H9 (cell line): ENCODE data around the gene HMGB1. TPM values are rescaled to one million over a fixed set of nuclear protein-coding genes. Genes with fewer than 3 reads are reported as not detected.

Experiments used
- DNase-seq: peaks from one replicate; pipeline ENCODE4 v3.0.0-alpha.2; 2017
- H2AFZ ChIP-seq: one replicate; pipeline ENCODE4 v1.6.1; 2013; ENCODE audit warnings: mild to moderate bottlenecking, low read length, control low read depth, moderate library complexity
- H2AK5ac ChIP-seq: 2 replicates; pipeline ENCODE4 v1.6.1; 2013; ENCODE audit warnings: low read length, control low read depth, mixed read lengths; ENCODE audit not compliant: insufficient read length
- H2BK120ac ChIP-seq: one replicate; pipeline ENCODE4 v1.6.1; 2013; ENCODE audit warnings: low read depth, mild to moderate bottlenecking, low read length, control low read depth, inconsistent platforms; ENCODE audit not compliant: poor library complexity, severe bottlenecking
- H2BK12ac ChIP-seq: 2 replicates; pipeline ENCODE4 v1.6.1; 2013; ENCODE audit warnings: low read length, control low read depth, mixed read lengths, low read depth; ENCODE audit not compliant: insufficient read length
- H2BK15ac ChIP-seq: 2 replicates; pipeline ENCODE4 v1.6.1; 2013; ENCODE audit warnings: low read depth, low read length, control low read depth
- H2BK20ac ChIP-seq: one replicate; pipeline ENCODE4 v1.6.1; 2013; ENCODE audit warnings: low read depth, mild to moderate bottlenecking, low read length, control low read depth, inconsistent platforms; ENCODE audit not compliant: poor library complexity, severe bottlenecking
- H2BK5ac ChIP-seq: 2 replicates; pipeline ENCODE4 v1.6.1; 2013; ENCODE audit warnings: low read length, control low read depth, mixed read lengths; ENCODE audit not compliant: insufficient read length
- H3K14ac ChIP-seq: 2 replicates; pipeline ENCODE4 v1.6.1; 2013; ENCODE audit warnings: low read length, control low read depth; ENCODE audit not compliant: insufficient read depth
- H3K18ac ChIP-seq: 2 replicates; pipeline ENCODE4 v1.6.1; 2013; ENCODE audit warnings: low read depth, mild to moderate bottlenecking, mixed read lengths, low read length, control low read depth; ENCODE audit not compliant: insufficient read length
- H3K23ac ChIP-seq: 2 replicates; pipeline ENCODE4 v1.6.1; 2013; ENCODE audit warnings: low read length, control low read depth, mixed read lengths, low read depth; ENCODE audit not compliant: insufficient read length
- H3K23me2 ChIP-seq: 2 replicates; pipeline ENCODE4 v1.6.1; 2013; ENCODE audit warnings: low read depth, mild to moderate bottlenecking, mixed read lengths, low read length, control low read depth; ENCODE audit not compliant: insufficient read length, poor library complexity, severe bottlenecking
- H3K27ac ChIP-seq: 2 replicates; pipeline ENCODE4 v1.5.1; 2013; ENCODE audit warnings: low read length, control low read depth, mixed read lengths, low read depth; ENCODE audit not compliant: insufficient read length
- H3K27me3 ChIP-seq: 2 replicates; pipeline ENCODE4 v1.6.1; 2013; ENCODE audit warnings: low read length, control low read depth, inconsistent platforms; ENCODE audit not compliant: insufficient read depth
- H3K4ac ChIP-seq: 2 replicates; pipeline ENCODE4 v1.6.1; 2013; ENCODE audit warnings: low read depth, mild to moderate bottlenecking, control low read depth, inconsistent platforms, low read length, moderate library complexity
- H3K4me1 ChIP-seq: 2 replicates; pipeline ENCODE4 v1.6.1; 2013; ENCODE audit warnings: low read length, control low read depth, inconsistent platforms; ENCODE audit not compliant: insufficient read depth
- H3K4me2 ChIP-seq: 2 replicates; pipeline ENCODE4 v1.6.1; 2013; ENCODE audit warnings: low read length, control low read depth, mixed read lengths; ENCODE audit not compliant: insufficient read length, insufficient read depth
- H3K56ac ChIP-seq: 2 replicates; pipeline ENCODE4 v1.6.1; 2013; ENCODE audit warnings: low read depth, mild to moderate bottlenecking, mixed read lengths, low read length, control low read depth; ENCODE audit not compliant: insufficient read length
- H3K79me1 ChIP-seq: 2 replicates; pipeline ENCODE4 v1.6.1; 2013; ENCODE audit warnings: low read depth, mild to moderate bottlenecking, moderate library complexity, low read length, control low read depth, inconsistent platforms; ENCODE audit not compliant: insufficient read depth, poor library complexity, severe bottlenecking
- H3K79me2 ChIP-seq: 2 replicates; pipeline ENCODE4 v1.6.1; 2013; ENCODE audit warnings: low read length, control low read depth, inconsistent platforms; ENCODE audit not compliant: insufficient read depth
- H3K9ac ChIP-seq: 2 replicates; pipeline ENCODE4 v1.6.1; 2013; ENCODE audit warnings: low read length, control low read depth, mixed read lengths; ENCODE audit not compliant: insufficient read length; ENCODE audit errors: extremely low read depth
- H3K9me3 ChIP-seq: one replicate; pipeline ENCODE4 v1.6.1; 2013; ENCODE audit warnings: low read depth, low read length, inconsistent platforms; ENCODE audit not compliant: control insufficient read depth
- H3T11ph ChIP-seq: one replicate; pipeline ENCODE4 v1.6.1; 2013; ENCODE audit warnings: mild to moderate bottlenecking, low read length, control low read depth, inconsistent platforms
- H4K20me1 ChIP-seq: one replicate; pipeline ENCODE4 v1.6.1; 2013; ENCODE audit not compliant: control insufficient read depth, insufficient read length, insufficient read depth
- H4K5ac ChIP-seq: 2 replicates; pipeline ENCODE4 v1.6.1; 2013; ENCODE audit warnings: low read depth, mild to moderate bottlenecking, mixed read lengths, low read length, control low read depth; ENCODE audit not compliant: insufficient read length
- H4K8ac ChIP-seq: replicated peaks from 2 replicates; pipeline ENCODE4 v1.6.1; 2013; ENCODE audit warnings: low read length, control low read depth, mixed read lengths, low read depth; ENCODE audit not compliant: insufficient read length
- H4K91ac ChIP-seq: 2 replicates; pipeline ENCODE4 v1.6.1; 2013; ENCODE audit warnings: low read depth, mild to moderate bottlenecking, moderate library complexity, mixed read lengths, low read length, control low read depth; ENCODE audit not compliant: insufficient read length
- H3K27ac Mint-ChIP-seq, 3 experiments: 2 replicates in 2 of 3; 3 replicates in 1 of 3; pipeline ENCODE4 v1.8.0; 2020 to 2021; ENCODE audit warnings: mixed read lengths in 3 of 3, mild to moderate bottlenecking in 1 of 3, moderate library complexity in 1 of 3
- H3K27me3 Mint-ChIP-seq: 2 replicates; pipeline ENCODE4 v1.8.0; 2021; ENCODE audit warnings: low read depth, mild to moderate bottlenecking, moderate library complexity, mixed read lengths
- H3K36me3 Mint-ChIP-seq, 3 experiments: 2 replicates in 2 of 3; 3 replicates in 1 of 3; pipeline ENCODE4 v1.8.0; 2020 to 2021; ENCODE audit warnings: low read depth in 3 of 3, mixed read lengths in 3 of 3; ENCODE audit not compliant: insufficient read depth in 1 of 3
- H3K4me1 Mint-ChIP-seq, 2 experiments: 2 replicates each; pipeline ENCODE4 v1.8.0; 2020; ENCODE audit warnings: mixed read lengths in 2 of 2
- H3K4me3 Mint-ChIP-seq, 2 experiments: 2 replicates in 1 of 2; 3 replicates in 1 of 2; pipeline ENCODE4 v1.8.0; 2020 to 2021; ENCODE audit warnings: mild to moderate bottlenecking in 2 of 2, mixed read lengths in 2 of 2, moderate library complexity in 1 of 2
- H3K9me3 Mint-ChIP-seq, 2 experiments: 2 replicates in 1 of 2; 3 replicates in 1 of 2; pipeline ENCODE4 v1.8.0; 2020; ENCODE audit warnings: mild to moderate bottlenecking in 2 of 2, mixed read lengths in 2 of 2, moderate library complexity in 1 of 2
- WGBS: extraction: QIAGEN DNeasy Blood & Tissue Kit; methylation state at CpG from one replicate; pipeline ENCODE4 v1.1.7; 2013; ENCODE audit warnings: missing lambda C conversion rate, low lambda C conversion rate, mixed read lengths; ENCODE audit not compliant: insufficient read length; ENCODE audit errors: extremely low coverage; 5-methylcytosine and 5-hydroxymethylcytosine counted together
- total RNA-seq: library from RNA; stranded (reverse); gene quantifications from 2 replicates; pipeline ENCODE4 v1.2.1, GENCODE V29; 2021
- TF ChIP-seq, protein P1 (sequence below): fragments of 200-600 bp; sonication (generic); conservative IDR thresholded peaks from 3 replicates; pipeline ENCODE4 v1.8.0; 2021; ENCODE audit warnings: antibody characterized with exemption, mild to moderate bottlenecking

The HMGB1 gene
- total RNA-seq, 1 experiment from 2014 or later = 688 TPM

GRCh38 chr13:30481241-30481760 is 15.6 kb upstream of the HMGB1 start:
- Histone ChIP-seq H3K14ac (no peak overlapping the region), H3K9me3 (no peaks in the 10 kb centered on the region), H3K56ac (no peak overlapping the region), H3K4ac (no peak overlapping the region), H2AFZ (no peak overlapping the region), H3K9ac (no peak overlapping the region), H3K4me2 (no peak overlapping the region), H4K20me1 (no peaks in the 10 kb centered on the region), H2BK120ac (no peak overlapping the region), H2BK15ac (no peak overlapping the region), H3K4me1 (no peaks in the 10 kb centered on the region; the same call in 1 of the 2 replicates), H3K23ac (no peak overlapping the region), H3K27ac (no peak overlapping the region), H3K79me1 (no peaks in the 10 kb centered on the region), H4K5ac (no peak overlapping the region), H2BK20ac (no peak overlapping the region), H3K79me2 (no peaks in the 10 kb centered on the region), H2AK5ac (no peak overlapping the region), H4K91ac (no peak overlapping the region), H3K18ac (no peak overlapping the region), H3K23me2 (no peaks in the 10 kb centered on the region), H2BK5ac (no peak overlapping the region), H4K8ac (no peak overlapping the region), H3K27me3 (no peaks in the 10 kb centered on the region), H3T11ph (no peak overlapping the region), H2BK12ac (no peak overlapping the region)
- no peak overlapping the region for H3K27ac Mint-ChIP-seq
- peaks cover 21 to 25% of the 10 kb centered on the region in 2 experiments for H3K4me1 Mint-ChIP-seq
- no peak for DNase-seq
- no peaks in the 10 kb centered on the region for H3K9me3 Mint-ChIP-seq
- WGBS = no CpG with 5 or more reads among the region's 8 CpGs
- TF ChIP-seq, protein P1, sequence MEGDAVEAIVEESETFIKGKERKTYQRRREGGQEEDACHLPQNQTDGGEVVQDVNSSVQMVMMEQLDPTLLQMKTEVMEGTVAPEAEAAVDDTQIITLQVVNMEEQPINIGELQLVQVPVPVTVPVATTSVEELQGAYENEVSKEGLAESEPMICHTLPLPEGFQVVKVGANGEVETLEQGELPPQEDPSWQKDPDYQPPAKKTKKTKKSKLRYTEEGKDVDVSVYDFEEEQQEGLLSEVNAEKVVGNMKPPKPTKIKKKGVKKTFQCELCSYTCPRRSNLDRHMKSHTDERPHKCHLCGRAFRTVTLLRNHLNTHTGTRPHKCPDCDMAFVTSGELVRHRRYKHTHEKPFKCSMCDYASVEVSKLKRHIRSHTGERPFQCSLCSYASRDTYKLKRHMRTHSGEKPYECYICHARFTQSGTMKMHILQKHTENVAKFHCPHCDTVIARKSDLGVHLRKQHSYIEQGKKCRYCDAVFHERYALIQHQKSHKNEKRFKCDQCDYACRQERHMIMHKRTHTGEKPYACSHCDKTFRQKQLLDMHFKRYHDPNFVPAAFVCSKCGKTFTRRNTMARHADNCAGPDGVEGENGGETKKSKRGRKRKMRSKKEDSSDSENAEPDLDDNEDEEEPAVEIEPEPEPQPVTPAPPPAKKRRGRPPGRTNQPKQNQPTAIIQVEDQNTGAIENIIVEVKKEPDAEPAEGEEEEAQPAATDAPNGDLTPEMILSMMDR = no peak
- H3K27me3 Mint-ChIP-seq = no peaks in the 10 kb centered on the region
- H3K4me3 Mint-ChIP-seq = no peak overlapping the region
- H3K36me3 Mint-ChIP-seq = no peaks in the 10 kb centered on the region
